Activated CD8-positive, alpha-beta T cell treated with anti-CD3 and anti-CD28 coated beads, Interleukin-2, amount 10 ng/mL, durations not matched to agents 7 days and 5 days (primary cell): ENCODE data around the gene CADM1. TPM values are rescaled to one million over a fixed set of nuclear protein-coding genes. Genes with fewer than 3 reads are reported as not detected.

Experiments used
- ATAC-seq: fragments of 150-1000 bp; cut with Tn5 transposase; one replicate; pipeline ENCODE4 v1.10.0; 2021; ENCODE audit warnings: moderate library complexity
- CTCF ChIA-PET: fragments of 350-600 bp; sonication (Branson Sonifier 250); formaldehyde crosslinking; loops from one replicate; lab custom pipeline; 2021; ENCODE audit warnings: antibody characterized with exemption; lab: Charles Lee
- POLR2A ChIA-PET: fragments of 350-600 bp; sonication (Branson Sonifier 250); formaldehyde crosslinking; loops from one replicate; lab custom pipeline; 2021; ENCODE audit warnings: antibody characterized with exemption; lab: Charles Lee
- DNase-seq: peaks from one replicate; pipeline ENCODE4 v3.0.0-alpha.2; 2020
- H3K27ac Mint-ChIP-seq: one replicate; pipeline ENCODE4 v1.8.0; 2021; ENCODE audit warnings: mild to moderate bottlenecking, mixed read lengths
- H3K27me3 Mint-ChIP-seq: one replicate; pipeline ENCODE4 v1.8.0; 2021; ENCODE audit warnings: low read depth, mixed read lengths
- H3K36me3 Mint-ChIP-seq: one replicate; pipeline ENCODE4 v1.8.0; 2021; ENCODE audit warnings: low read depth, mixed read lengths
- H3K4me1 Mint-ChIP-seq: one replicate; pipeline ENCODE4 v1.8.0; 2021; ENCODE audit warnings: low read depth, mixed read lengths
- H3K4me3 Mint-ChIP-seq: one replicate; pipeline ENCODE4 v1.8.0; 2021; ENCODE audit warnings: mild to moderate bottlenecking, mixed read lengths
- H3K9me3 Mint-ChIP-seq: one replicate; pipeline ENCODE4 v1.8.0; 2022; ENCODE audit warnings: mixed read lengths; ENCODE audit not compliant: insufficient read depth
- total RNA-seq, 2 experiments: library from RNA; stranded (reverse); gene quantifications; one replicate each; pipeline ENCODE4 v1.2.3, GENCODE V29; 2021

CADM1 gene
- total RNA-seq, 2 experiments from 2014 or later: 0.31 to 0.74 TPM

DNA sequence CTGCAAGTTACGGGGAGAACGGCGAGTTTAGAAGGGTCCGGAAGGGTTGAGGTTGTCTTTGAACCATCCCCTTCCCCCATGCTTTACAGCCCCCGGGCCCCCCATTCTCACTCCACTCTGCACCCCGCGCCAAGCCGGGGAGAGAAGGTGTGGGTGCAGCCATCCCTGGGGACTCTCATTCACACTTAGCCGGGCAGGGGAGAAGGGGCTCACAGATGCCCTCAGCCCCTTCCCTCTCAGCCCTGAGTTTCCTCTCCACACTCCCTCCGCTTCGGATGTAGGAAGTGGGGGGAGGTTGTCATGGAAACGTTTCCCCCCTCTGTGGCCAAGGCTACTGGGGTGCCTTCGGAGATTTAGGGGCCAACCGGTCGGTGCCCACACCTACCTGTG, 334 bp downstream of the CADM1 start:
- H3K27me3 Mint-ChIP-seq: peaks cover 20% of the 10 kb centered on the region
- H3K4me1 Mint-ChIP-seq: peaks cover 4% of the 10 kb centered on the region
- H3K9me3 Mint-ChIP-seq: no peaks in the 10 kb centered on the region
- CTCF ChIA-PET: no interaction called here
- H3K36me3 Mint-ChIP-seq: peaks cover 2% of the 10 kb centered on the region
- POLR2A ChIA-PET: interaction anchor here (0.6 kb wide), 1 partner anchor 686 kb away, joined by 3 read pairs; no protein-coding TSS in a partner anchor
- ATAC-seq: peak; percentile 31
- no peak for DNase-seq
- peak overlapping the region; percentile 15 for H3K4me3 Mint-ChIP-seq
- H3K27ac Mint-ChIP-seq: no peak overlapping the region

DNA sequence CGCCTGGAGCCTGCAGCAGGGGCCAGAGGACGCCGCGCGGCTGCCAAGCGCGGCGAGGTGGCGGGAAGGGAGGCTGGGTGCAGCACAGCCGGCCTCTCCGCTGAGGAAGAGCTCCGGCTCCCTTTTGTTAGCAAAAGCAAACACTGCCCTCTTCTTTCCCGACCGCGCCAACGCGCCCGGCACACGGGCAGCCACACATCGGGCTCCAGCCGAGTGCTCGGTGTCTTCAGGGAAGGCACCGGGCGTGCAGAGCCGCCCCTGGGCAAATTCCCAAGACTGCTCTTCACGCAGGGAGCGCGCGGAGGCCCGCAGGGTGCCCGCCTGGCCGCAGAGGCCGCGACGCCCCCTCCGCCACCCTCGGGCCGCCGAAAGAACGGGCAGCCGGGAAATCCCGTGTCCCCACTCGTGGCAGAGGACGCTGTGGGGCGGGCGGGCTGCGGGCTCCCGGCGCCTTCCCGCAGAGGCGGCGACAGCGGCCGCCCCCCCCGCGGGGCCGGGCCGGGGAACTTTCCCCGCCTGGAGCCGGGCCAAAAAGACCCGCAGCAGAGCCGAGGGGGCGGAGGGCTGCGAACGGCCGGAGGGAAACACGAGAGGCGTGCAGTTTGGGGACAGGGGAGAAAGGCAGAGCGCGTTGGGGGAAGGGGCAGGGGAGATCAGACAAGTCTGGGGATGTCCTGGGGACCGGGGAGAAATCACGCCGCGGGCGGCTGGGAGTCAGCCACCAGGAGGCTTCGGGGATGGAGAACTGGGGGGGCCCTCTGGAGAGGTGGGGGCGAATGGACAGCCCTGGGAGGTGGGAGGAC, 931 bp downstream of the CADM1 start:
- POLR2A ChIA-PET: no interaction called here
- no peak overlapping the region for H3K27ac Mint-ChIP-seq

DNA sequence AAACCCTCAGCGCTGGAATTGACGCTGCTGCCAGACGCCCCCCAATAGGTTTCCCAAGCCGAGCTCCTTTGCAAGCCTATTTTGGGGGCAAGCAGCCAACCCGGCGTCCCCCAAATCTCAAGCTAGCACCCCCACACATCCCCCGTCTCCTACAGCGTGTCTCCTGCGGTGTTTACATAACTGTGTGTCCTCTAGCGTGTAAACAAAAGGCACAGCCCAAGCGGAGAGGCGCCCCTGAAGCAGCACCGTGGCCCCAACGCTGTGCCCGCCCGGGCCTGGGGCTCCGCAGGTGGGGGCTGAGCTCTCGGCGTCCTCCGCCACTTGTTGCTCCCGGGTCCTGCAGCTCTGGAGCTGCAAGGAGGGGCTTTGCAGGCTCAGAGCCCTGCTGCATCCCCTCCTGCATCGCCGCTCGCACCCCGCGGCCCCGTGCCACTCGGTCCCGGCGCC, 1.6 kb downstream of the CADM1 start:
- ATAC-seq (no peak), DNase-seq (no peak)
- Mint-ChIP-seq H3K27me3 (peaks cover 25% of the 10 kb centered on the region), H3K4me1 (peaks cover 4% of the 10 kb centered on the region), H3K4me3 (no peak overlapping the region), H3K9me3 (no peaks in the 10 kb centered on the region), H3K27ac (no peak overlapping the region), H3K36me3 (peaks cover 2% of the 10 kb centered on the region)
- ChIA-PET POLR2A (no interaction called here), CTCF (no interaction called here)

More for the DNA sequence above, 931 bp downstream of the CADM1 start:
- ATAC-seq (no peak), DNase-seq (no peak)
- H3K9me3 Mint-ChIP-seq: no peaks in the 10 kb centered on the region
- CTCF ChIA-PET: no interaction called here
- H3K27me3 Mint-ChIP-seq: peaks cover 24% of the 10 kb centered on the region
- peak overlapping the region; percentile 15 for H3K4me3 Mint-ChIP-seq
- H3K4me1 Mint-ChIP-seq: peaks cover 4% of the 10 kb centered on the region
- peaks cover 2% of the 10 kb centered on the region for H3K36me3 Mint-ChIP-seq

DNA sequence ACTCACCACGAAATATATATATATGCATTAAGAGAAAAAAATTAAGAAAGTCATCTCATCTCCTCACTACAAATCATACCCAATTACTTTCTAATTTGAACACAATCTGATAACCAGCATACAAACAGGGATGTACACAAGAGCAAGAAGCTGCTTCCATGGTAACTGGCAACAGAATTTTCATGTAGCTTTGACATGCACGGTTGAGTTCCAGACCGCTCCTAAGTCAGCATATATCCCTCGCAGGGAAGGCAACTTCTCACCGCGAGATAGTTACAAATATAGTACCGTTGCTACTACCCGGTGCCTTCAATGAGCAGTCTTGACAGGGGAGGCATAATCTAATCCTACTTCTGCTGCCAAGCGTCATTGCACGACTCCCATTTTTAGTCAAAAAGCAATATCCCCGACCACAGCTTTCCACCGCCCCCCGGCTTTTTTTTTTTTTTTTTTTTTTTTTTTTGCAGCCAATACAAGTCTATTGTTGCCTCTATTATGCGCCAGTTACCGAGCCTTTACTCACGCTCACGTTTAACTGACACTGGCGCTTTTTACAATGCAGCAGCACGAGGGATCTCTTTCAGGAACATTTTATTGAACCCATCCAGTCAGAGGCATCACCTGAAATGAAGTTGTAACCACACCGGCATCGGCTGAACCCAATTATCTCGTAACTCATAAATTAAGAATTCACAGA, 2.2 kb downstream of the CADM1 start:
- POLR2A ChIA-PET: no interaction called here
- Mint-ChIP-seq H3K36me3 (peaks cover 2% of the 10 kb centered on the region), H3K4me1 (peaks cover 4% of the 10 kb centered on the region), H3K27ac (no peak overlapping the region), H3K4me3 (no peak overlapping the region), H3K27me3 (peaks cover 23% of the 10 kb centered on the region), H3K9me3 (no peaks in the 10 kb centered on the region)
- CTCF ChIA-PET: interaction anchor here (0.9 kb wide), 1 partner anchor 37 kb away, joined by 3 read pairs; no protein-coding TSS in a partner anchor
- DNase-seq (no peak), ATAC-seq (no peak)

DNA sequence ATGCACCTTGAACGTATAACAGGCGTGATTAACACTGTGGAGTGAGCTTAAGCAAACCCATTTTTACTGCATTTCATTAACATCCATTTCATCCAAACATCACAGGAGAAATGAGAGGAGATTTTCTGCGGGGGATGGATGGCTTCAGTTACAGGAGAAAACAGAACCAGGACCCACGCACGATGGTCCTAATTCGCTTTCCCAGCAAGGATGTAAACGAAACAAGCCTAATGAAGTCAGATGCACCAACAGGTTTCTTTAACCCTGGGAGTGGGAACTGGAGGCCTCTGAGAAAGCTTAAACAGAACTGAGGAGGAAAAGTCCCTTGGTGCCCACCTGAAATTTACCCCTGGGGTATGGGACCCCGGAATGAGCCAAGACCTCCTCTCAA, 2.7 kb downstream of the CADM1 start:
- CTCF ChIA-PET: interaction anchor here (0.9 kb wide), 1 partner anchor 37 kb away, joined by 3 read pairs; no protein-coding TSS in a partner anchor

DNA sequence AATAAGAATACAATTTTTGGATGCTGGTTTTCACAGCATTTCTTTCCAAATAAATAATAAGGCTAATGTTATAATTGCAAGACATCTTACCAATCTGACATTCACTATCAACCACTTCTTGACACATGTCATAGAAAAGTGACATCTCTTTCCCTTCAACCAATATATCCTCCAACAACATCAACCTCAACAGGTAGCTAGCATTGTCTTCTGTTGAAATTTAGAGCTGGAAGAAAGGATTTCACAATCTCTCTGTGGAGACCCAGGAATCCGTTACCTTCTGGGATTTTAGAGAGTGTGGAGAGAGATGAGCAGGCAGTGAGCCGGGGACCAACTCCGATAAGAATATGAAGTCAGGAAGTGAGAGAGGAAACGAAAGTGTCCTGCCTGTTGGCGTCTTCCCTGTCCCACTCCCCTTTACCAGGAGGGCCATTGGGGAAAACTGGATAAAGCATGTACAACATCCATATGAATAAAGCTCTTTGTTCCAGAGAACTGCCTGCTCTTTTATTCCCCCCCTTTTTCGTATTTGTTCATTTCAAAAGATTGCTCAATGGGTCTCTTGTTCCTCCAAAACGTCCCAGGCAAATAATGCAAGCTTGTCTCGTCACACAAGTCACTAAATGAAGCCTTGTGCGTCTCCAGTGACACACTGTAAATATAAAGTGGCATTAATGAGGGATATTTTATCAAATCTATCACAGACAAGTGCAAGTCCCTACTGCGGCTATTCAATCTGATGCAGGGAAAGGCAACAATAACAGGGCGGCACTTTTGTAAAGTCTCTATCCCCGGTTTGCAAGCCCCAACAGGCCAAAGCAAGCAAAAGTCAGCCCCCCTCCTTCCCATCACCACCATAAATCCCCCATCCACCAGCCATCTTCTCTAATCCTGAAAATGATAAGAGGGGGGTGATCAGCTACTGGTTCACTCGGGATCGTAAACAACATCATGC, 3.4 kb downstream of the CADM1 start:
- no peaks in the 10 kb centered on the region for H3K9me3 Mint-ChIP-seq
- CTCF ChIA-PET: interaction anchor here (0.9 kb wide), 1 partner anchor 36 kb away, joined by 3 read pairs; no protein-coding TSS in a partner anchor
- H3K36me3 Mint-ChIP-seq: peaks cover 2% of the 10 kb centered on the region
- ATAC-seq (no peak), DNase-seq (no peak)
- POLR2A ChIA-PET: no interaction called here
- H3K27ac Mint-ChIP-seq: no peak overlapping the region
- H3K27me3 Mint-ChIP-seq: peaks cover 21% of the 10 kb centered on the region
- H3K4me3 Mint-ChIP-seq: no peak overlapping the region
- peaks cover 4% of the 10 kb centered on the region for H3K4me1 Mint-ChIP-seq

More for the DNA sequence above, 2.7 kb downstream of the CADM1 start:
- Mint-ChIP-seq H3K4me1 (peaks cover 4% of the 10 kb centered on the region), H3K27me3 (peaks cover 23% of the 10 kb centered on the region), H3K27ac (no peak overlapping the region), H3K9me3 (no peaks in the 10 kb centered on the region), H3K4me3 (no peak overlapping the region), H3K36me3 (peaks cover 2% of the 10 kb centered on the region)
- POLR2A ChIA-PET: no interaction called here
- no peak for ATAC-seq
- no peak for DNase-seq

DNA sequence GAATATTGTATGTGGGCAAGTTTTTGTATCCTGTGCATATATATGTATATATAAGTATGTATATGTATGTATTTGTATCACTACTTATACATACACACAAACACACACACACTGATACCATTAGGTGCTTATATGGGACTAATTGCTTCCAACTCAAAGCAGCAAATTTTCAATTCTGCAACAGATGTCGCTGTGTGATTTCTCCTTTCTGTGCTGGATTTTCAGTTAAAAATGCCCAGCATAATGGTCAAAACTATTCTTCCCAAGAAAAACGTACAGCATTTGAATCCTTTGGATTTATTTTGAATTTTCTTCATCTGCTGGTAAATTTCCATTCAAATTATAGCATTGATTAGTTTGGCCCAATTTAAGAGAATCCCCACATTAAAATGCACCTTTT, 4.3 kb downstream of the CADM1 start:
- Mint-ChIP-seq H3K4me1 (peaks cover 4% of the 10 kb centered on the region), H3K27ac (no peak overlapping the region), H3K36me3 (peaks cover 2% of the 10 kb centered on the region), H3K9me3 (no peaks in the 10 kb centered on the region), H3K4me3 (no peak overlapping the region), H3K27me3 (peaks cover 15% of the 10 kb centered on the region)
- no peak for ATAC-seq
- CTCF ChIA-PET: no interaction called here
- DNase-seq: no peak
- POLR2A ChIA-PET: no interaction called here

DNA sequence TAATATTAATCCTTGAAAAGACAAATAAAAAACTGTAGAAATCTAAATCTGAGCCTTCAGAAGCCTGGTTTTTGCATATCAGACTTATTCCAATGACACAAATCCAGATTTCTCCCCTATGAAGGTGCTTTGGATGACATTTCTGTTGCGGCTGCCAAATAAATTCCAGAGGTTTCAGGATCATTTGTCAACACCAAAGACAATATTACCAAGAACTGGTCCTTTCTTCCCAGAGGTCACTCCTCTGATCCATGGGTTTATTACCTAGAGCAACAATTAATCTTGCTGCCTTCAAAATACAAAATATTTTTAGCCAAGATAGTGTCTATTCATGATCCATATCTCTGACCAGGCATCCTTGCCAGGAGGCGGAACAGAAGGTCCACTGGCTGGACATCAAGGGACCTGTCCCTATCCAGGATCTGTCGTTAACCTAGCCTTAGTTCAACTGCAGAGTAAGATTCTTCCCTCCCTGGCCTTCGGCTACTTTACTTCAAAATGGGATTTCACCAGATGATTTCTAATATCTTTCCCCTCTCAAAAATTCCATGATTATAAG, 4.9 kb downstream of the CADM1 start:
- Mint-ChIP-seq H3K9me3 (no peaks in the 10 kb centered on the region), H3K4me1 (no peaks in the 10 kb centered on the region), H3K27ac (no peak overlapping the region), H3K36me3 (no peaks in the 10 kb centered on the region), H3K27me3 (peaks cover 12% of the 10 kb centered on the region), H3K4me3 (no peak overlapping the region)
- ATAC-seq: no peak
- CTCF ChIA-PET: interaction anchor here (0.6 kb wide), 1 partner anchor 391 kb away, joined by 3 read pairs; no protein-coding TSS in a partner anchor
- POLR2A ChIA-PET: no interaction called here
- no peak for DNase-seq

DNA sequence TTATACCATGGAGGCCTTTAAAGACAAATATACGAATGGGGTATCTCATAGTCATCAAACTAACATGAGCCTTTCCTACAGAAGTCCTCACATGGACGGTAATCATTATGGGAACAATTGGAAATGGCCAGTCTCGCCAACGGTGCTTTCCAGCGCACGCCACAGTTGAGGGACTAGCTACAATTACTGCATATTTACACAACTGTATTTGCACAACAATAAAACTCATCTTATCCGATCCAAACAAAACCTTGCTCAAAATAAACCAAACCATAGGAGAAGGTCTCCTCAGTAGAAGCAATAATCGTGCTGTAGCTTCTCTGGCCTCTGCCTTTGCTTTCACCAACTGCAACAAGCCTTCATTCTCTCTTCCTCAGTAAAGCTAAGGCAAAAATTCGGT, 5.9 kb downstream of the CADM1 start:
- Mint-ChIP-seq H3K27ac (no peak overlapping the region), H3K36me3 (no peaks in the 10 kb centered on the region), H3K4me3 (no peak overlapping the region), H3K9me3 (no peaks in the 10 kb centered on the region), H3K27me3 (peaks cover 5% of the 10 kb centered on the region), H3K4me1 (no peaks in the 10 kb centered on the region)
- DNase-seq (no peak), ATAC-seq (no peak)
- CTCF ChIA-PET: no interaction called here
- POLR2A ChIA-PET: no interaction called here

DNA sequence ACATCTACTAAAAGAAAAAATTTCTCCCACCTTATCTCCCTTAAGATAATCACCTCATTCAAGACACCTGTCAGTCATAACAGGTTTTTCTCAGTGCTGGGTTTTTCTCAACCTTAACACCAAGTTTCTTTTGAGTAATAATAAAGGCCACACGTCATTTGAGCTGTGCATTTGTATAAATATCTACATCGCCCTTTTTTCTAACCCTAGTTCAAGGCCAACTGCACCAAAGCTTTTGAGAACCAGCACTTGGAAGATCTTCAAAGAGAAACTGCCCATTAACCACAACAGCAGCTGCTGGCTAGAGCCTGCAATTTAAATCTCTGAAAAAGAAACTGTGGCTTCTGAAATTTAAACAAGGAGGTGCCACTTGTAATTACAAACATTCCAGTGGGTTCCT, 6.9 kb downstream of the CADM1 start:
- ChIA-PET POLR2A (no interaction called here), CTCF (no interaction called here)
- Mint-ChIP-seq H3K4me3 (no peak overlapping the region), H3K4me1 (no peaks in the 10 kb centered on the region), H3K9me3 (no peaks in the 10 kb centered on the region), H3K27ac (no peak overlapping the region), H3K36me3 (no peaks in the 10 kb centered on the region), H3K27me3 (peaks cover 5% of the 10 kb centered on the region)
- no peak for ATAC-seq
- DNase-seq: no peak

DNA sequence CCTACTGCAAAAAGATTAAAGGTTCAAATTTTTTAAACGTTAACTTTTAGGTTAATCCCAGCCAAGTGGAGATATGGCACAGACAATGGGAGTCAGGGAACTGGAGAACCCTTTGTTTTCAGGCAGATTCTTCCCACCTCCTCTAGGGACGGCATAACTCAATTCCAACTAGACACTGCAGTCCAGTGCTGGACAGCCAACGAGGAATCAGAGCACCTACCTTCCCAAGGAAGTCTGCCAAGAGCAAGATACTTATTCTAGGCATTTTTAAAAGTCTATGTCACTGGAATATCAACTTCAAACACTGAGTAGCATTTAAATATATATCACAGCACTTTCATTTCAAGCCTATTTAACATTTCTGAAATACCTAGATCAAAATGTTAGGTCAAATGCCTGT, 7.3 kb downstream of the CADM1 start:
- DNase-seq (no peak), ATAC-seq (no peak)
- Mint-ChIP-seq H3K4me3 (no peak overlapping the region), H3K4me1 (no peaks in the 10 kb centered on the region), H3K27me3 (peaks cover 5% of the 10 kb centered on the region), H3K9me3 (no peaks in the 10 kb centered on the region), H3K36me3 (no peaks in the 10 kb centered on the region), H3K27ac (no peak overlapping the region)
- POLR2A ChIA-PET: no interaction called here
- CTCF ChIA-PET: no interaction called here
